Fibroblast of lung (primary cell): ENCODE results near the gene PBX4. TPM values are rescaled to one million over a fixed set of nuclear protein-coding genes. Genes with fewer than 3 reads are reported as not detected.

Experiments used
- DNase-seq, 2 donors: peaks; one replicate each; pipeline versions ENCODE4 v3.0.0 to v3.0.0-alpha.2; 2010; ENCODE audit warnings: low read depth in 2 of 2
- H2AFZ ChIP-seq: 2 replicates; pipeline ENCODE4 v1.5.1; 2012; ENCODE audit warnings: low read length, control low read depth, inconsistent platforms
- H3K27ac ChIP-seq: 2 replicates; pipeline ENCODE4 v1.5.1; 2011; ENCODE audit warnings: low read length, control low read depth; ENCODE audit not compliant: insufficient read depth
- H3K27me3 ChIP-seq: 2 replicates; pipeline ENCODE4 v1.5.1; 2011; ENCODE audit warnings: mild to moderate bottlenecking, low read length; ENCODE audit not compliant: control insufficient read depth, insufficient read depth
- H3K36me3 ChIP-seq: 2 replicates; pipeline ENCODE4 v1.5.1; 2011; ENCODE audit warnings: low read length; ENCODE audit not compliant: control insufficient read depth, insufficient read depth
- H3K4me1 ChIP-seq: 2 replicates; pipeline ENCODE4 v1.5.1; 2011; ENCODE audit warnings: low read length; ENCODE audit not compliant: control insufficient read depth, insufficient read depth; ENCODE audit errors: extremely low read depth
- H3K4me2 ChIP-seq: 2 replicates; pipeline ENCODE4 v1.5.1; 2011; ENCODE audit warnings: low read length, control low read depth; ENCODE audit not compliant: insufficient read depth; ENCODE audit errors: extremely low read depth
- H3K4me3 ChIP-seq, 4 experiments: fragments of 200-600 bp in 1 of 4; sonication (generic) in 1 of 4; replicated peaks in 1 of 4; 2 replicates each; pipeline ENCODE4 v1.5.1; 2011 to 2016; ENCODE audit warnings: low read length in 4 of 4, low read depth in 3 of 4, mild to moderate bottlenecking in 3 of 4, control low read depth in 2 of 4, inconsistent platforms in 1 of 4, mixed read lengths in 1 of 4; ENCODE audit not compliant: insufficient read depth in 1 of 4; ENCODE audit errors: control extremely low read depth in 1 of 4
- H3K79me2 ChIP-seq: 2 replicates; pipeline ENCODE4 v1.5.1; 2012; ENCODE audit warnings: mild to moderate bottlenecking, low read length, inconsistent platforms; ENCODE audit not compliant: control insufficient read depth, insufficient read depth
- H3K9ac ChIP-seq: 2 replicates; pipeline ENCODE4 v1.5.1; 2011; ENCODE audit warnings: mild to moderate bottlenecking, low read length, control low read depth; ENCODE audit not compliant: insufficient read depth
- H3K9me3 ChIP-seq: 2 replicates; pipeline ENCODE4 v1.5.1; 2012; ENCODE audit warnings: low read depth, low read length; ENCODE audit not compliant: control insufficient read depth, insufficient read depth
- H4K20me1 ChIP-seq: 2 replicates; pipeline ENCODE4 v1.5.1; 2011; ENCODE audit warnings: low read length; ENCODE audit not compliant: control insufficient read depth, insufficient read depth; ENCODE audit errors: extremely low read depth
- EZH2 ChIP-seq: IDR thresholded peaks from 2 replicates; pipeline ENCODE4 v1.5.1; 2012; ENCODE audit warnings: low read length, control low read depth, mild to moderate bottlenecking; ENCODE audit errors: missing control alignments
- polyA plus RNA-seq, 2 donors: library from polyadenylated mRNA; depleted of rRNA in 1 of 2; stranded (reverse) in 1 of 2; unstranded in 1 of 2; fragments of >200 nt; gene quantifications; 2 replicates each; pipeline ENCODE4 v1.2.1, GENCODE V29; 2011 to 2012; ENCODE audit warnings: missing spikeins in 1 of 2
- total RNA-seq: library from RNA; depleted of rRNA; stranded (reverse); fragments of >200 nt; gene quantifications from 2 replicates; pipeline ENCODE4 v1.2.1, GENCODE V29; 2014
- TF ChIP-seq, protein P1 (sequence below), 2 donors: IDR thresholded peaks in 1 of 2; conservative IDR thresholded peaks in 1 of 2; 1 replicate in 1 of 2; 2 replicates in 1 of 2; pipeline ENCODE4 v1.5.1; 2011 to 2012; ENCODE audit warnings: low read length in 2 of 2, control low read depth in 1 of 2, inconsistent platforms in 1 of 2, low read depth in 1 of 2, mild to moderate bottlenecking in 1 of 2

Gene PBX4
- total and polyA plus RNA-seq, 2 donors (not counting 1 experiment from before 2014, with no cell fraction given) = 0.39 to 1.7 TPM

DNA sequence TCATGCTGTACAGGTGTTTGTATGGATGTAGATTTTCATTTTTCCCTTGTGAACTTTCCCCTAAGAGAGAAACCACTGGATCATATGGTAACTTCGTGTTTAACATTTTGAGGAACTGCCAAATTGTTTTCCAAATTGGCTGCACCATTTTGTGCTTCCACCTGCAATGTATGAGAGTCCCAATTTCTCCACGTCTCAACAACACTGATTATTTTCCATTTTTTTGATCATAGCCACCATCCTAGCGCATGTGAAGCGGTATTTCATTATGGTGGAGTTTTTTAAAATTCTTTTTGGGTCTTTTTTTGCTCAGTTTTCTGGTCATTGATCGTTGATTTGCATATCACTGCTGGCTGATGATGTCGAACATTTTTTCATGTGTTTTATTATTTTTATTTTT is 97.5 kb downstream of the PBX4 start:
- TF ChIP-seq, protein P1, sequence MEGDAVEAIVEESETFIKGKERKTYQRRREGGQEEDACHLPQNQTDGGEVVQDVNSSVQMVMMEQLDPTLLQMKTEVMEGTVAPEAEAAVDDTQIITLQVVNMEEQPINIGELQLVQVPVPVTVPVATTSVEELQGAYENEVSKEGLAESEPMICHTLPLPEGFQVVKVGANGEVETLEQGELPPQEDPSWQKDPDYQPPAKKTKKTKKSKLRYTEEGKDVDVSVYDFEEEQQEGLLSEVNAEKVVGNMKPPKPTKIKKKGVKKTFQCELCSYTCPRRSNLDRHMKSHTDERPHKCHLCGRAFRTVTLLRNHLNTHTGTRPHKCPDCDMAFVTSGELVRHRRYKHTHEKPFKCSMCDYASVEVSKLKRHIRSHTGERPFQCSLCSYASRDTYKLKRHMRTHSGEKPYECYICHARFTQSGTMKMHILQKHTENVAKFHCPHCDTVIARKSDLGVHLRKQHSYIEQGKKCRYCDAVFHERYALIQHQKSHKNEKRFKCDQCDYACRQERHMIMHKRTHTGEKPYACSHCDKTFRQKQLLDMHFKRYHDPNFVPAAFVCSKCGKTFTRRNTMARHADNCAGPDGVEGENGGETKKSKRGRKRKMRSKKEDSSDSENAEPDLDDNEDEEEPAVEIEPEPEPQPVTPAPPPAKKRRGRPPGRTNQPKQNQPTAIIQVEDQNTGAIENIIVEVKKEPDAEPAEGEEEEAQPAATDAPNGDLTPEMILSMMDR (conservative IDR thresholded peaks at IDR 0.05 in 1 of 2, IDR thresholded peaks at IDR 0.05 in 1 of 2; ENCODE audit: low read depth in 1 of 2, low read length in 2 of 2) = no peak
- no peak for TF ChIP-seq EZH2
- Histone ChIP-seq H3K9ac (no peak overlapping the region), H2AFZ (no peak overlapping the region), H3K27me3 (no peaks in the 10 kb centered on the region), H3K9me3 (no peaks in the 10 kb centered on the region), H3K27ac (no peak overlapping the region), H3K4me2 (no peak overlapping the region), H3K4me1 (no peaks in the 10 kb centered on the region), H4K20me1 (no peaks in the 10 kb centered on the region), H3K36me3 (peaks cover 2% of the 10 kb centered on the region), H3K79me2 (peaks cover 22% of the 10 kb centered on the region), H3K4me3 (no peak overlapping the region)
- no peak for DNase-seq

DNA sequence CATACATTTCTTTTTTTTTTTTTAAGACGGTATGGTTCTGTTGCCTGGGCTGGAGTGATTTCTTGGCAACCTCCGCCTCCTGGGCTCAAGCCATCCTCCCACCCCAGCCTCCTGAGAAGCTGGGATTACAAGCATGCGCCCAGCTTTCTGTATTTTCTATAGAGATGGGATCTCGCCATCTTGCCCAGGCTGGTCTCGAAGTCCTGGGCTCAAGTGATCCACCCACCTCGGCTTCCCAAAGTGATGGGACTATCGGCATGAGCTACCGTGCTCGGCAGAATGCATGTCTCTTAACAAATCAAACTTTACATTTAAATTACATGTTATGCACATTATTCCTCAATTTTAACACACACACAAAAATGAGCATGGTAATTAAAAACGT is 101.3 kb downstream of the PBX4 start:
- H3K4me2 ChIP-seq = peak overlapping the region; percentile 66
- no peaks in the 10 kb centered on the region for H3K9me3 ChIP-seq
- H3K4me3 ChIP-seq = peak overlapping the region; percentile 42 to 98 (median 75)
- no peak overlapping the region for H3K9ac ChIP-seq
- no peaks in the 10 kb centered on the region for H4K20me1 ChIP-seq
- no peak overlapping the region for H3K27ac ChIP-seq
- TF ChIP-seq, protein P1 (conservative IDR thresholded peaks at IDR 0.05 in 1 of 2, IDR thresholded peaks at IDR 0.05 in 1 of 2; ENCODE audit: low read depth in 1 of 2, low read length in 2 of 2) = no peak
- TF ChIP-seq EZH2 = no peak
- no peaks in the 10 kb centered on the region for H3K4me1 ChIP-seq
- peaks cover 2% of the 10 kb centered on the region for H3K36me3 ChIP-seq
- H2AFZ ChIP-seq = no peak overlapping the region
- peaks cover 22% of the 10 kb centered on the region for H3K79me2 ChIP-seq
- H3K27me3 ChIP-seq = no peaks in the 10 kb centered on the region
- no peak for DNase-seq

DNA sequence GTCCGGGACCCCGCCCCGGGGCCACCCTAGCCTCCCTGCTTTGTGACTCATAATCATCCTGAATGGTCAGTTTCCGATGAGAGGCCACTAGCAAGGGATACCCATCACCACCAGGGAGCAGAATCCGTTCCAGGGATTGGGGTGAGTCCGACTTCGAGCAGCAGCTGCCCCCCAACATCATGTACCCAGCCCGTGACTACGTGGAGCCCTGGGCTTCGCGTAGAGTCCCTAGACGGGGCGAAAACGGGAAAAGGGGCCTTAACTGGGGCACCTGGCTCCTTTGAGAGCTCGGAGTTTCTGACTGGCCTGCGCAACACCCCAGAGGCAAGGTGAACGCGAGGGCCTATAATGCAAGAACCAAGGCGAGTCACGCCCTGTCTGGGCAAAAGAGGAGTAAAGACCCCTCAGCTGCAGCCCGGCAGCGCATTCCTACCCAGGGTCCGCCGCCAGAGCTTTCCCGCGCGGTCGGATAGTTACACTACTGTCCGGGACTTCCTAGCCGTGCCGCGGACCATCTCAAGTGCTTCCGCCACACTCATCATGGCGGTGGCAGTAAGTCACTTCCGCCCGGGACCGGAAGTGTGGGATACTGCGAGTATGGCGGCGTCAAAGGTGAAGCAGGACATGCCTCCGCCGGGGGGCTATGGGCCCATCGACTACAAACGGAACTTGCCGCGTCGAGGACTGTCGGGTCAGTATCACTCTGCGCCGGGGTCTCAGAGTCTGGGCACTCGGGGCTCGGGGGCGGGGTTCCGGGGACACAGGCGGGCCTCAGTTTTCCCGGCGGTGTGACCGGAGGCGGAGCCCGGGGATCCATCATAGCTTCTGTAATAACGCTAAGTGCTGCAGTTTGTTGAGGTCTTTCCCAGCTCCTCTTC is 102.6 kb downstream of the PBX4 start, which contains the start of gene NDUFA13:
Gene NDUFA13, plus strand, starts transcription at position 584 of the 878 bp plus-strand sequence. Its CDS starts 14 bp downstream, at position 598.
- peak within 1 kb of the TSS; percentile 80 for H3K27ac ChIP-seq

More for the DNA sequence above, 102.6 kb downstream of the PBX4 start, which contains the start of gene NDUFA13:
- Histone ChIP-seq H3K27me3 (no peaks in the 10 kb centered on the region), H3K36me3 (peaks cover 2% of the 10 kb centered on the region), H3K4me2 (peak within 1 kb of the TSS; percentile 93), H3K9ac (peak within 1 kb of the TSS; percentile 72), H4K20me1 (no peaks in the 10 kb centered on the region), H2AFZ (peak within 1 kb of the TSS; percentile 84), H3K4me3 (peak within 1 kb of the TSS; percentile 42 to 98 (median 75)), H3K9me3 (no peaks in the 10 kb centered on the region), H3K4me1 (no peaks in the 10 kb centered on the region), H3K79me2 (peaks cover 22% of the 10 kb centered on the region)
- TF ChIP-seq, protein P1 (conservative IDR thresholded peaks at IDR 0.05 in 1 of 2, IDR thresholded peaks at IDR 0.05 in 1 of 2; ENCODE audit: low read depth in 1 of 2, low read length in 2 of 2) = peak in 1 of 2 donors; percentile 2
- no peak for TF ChIP-seq EZH2
- DNase-seq = peak; percentile 87 to 93
